GM21447 (cell line): Measurements from ENCODE around the gene SLC35F6.
"Not testable (repeated sequence)": the region's sequence is repeated elsewhere in the genome, so short reads cannot be mapped to it uniquely, and the experiment has no call there.

ENCODE experiments used
- ATAC-seq: cut with Tn5 transposase; IDR thresholded peaks from one replicate; pipeline ENCODE4 v1.9.1; 2021; ENCODE audit not compliant: unreplicated experiment

Gene SLC35F6

DNA sequence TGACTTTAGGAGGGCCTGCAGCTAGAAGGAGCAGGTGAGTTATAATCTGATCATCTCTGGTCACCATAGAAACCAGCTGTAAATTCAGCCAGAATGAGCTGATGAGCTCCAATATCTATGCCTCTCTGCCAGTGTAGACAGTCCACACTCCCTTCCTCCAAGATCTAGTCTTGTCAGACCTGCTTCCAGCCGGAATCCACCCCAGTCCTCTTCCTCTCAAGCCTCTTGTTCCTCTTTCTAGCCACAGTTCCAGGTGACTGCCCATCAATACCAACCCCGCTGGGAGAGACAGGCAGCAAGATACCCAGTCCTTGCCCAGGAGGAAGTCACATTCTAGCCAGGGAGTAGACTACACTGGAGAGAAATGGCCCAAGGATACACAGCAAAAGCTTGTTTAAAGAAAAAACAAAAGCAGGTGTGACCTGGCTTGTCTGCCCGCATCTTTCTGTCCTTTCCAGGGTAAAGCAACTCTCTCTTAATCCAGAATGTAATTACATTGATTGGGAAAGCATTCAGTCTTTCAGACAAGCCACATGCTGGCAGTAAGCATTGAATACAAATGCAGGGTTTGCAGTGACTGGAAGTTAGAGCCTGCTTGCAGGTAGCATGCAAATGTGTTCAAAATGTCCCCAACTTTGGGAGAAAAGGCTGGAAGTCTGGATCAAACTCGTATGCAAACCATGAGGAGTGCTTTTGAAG is 9.0 kb upstream of the SLC35F6 start:
- ATAC-seq = no peak

DNA sequence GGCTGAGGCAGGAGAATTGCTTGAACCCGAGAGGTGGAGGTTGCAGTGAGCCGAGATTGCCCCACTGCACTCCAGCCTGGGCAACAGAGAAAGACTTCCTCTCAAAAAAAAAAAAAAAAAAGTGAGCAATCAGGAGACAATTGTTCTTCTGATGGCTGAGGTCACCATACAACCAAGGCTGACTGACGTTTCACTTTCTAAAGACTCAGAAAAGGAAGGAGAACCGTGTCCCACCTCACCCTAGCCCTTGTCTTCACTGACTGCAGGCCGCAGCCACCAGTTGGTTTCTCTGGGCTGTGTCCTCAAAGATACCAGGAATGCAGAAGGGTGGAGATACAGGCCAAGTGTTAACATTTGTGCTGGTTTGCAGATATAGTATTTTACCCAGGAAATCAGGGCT is 7.7 kb upstream of the SLC35F6 start:
- no peak for ATAC-seq

DNA sequence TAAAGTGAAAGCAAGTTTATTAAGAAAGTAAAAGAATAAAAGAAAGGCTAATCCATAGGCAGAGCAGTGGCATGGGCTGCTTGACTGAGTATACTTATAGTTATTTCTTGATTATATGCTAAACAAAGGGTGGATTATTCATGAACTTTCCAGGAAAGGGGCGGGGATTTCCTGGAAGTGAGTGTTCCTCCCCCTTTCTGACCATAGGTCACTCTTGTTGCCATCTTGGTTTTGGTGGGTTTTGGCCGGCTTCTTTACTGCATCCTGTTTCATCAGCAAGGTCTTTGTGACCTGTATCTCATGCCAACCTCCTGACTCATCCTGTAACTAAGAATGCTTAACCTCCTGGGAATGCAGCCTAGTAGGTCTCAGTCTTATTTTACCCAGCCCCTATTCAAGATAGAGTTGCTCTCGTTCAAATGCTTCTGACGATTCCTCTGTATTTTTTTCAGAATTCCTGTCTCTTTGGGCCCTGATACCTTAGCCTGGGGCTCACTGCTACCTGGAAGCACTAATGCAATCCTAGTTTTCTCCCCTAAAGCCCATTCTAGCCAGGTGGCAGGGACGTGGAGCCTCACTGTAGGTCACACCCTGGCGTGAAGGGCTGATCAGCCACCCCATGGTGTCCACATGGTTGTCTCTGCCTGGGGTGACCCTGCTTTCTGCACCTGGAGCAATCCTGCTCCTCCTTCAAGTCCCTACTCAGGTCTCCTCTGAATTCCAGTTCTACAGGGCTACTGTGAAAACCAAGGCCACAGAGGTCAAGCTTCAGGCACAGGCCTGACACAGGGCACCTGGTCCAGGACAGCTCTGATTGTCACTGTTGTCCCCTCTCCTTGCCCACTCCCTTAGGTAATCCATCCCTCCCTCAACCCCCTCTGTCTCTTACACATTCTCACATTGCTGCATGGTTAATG is 6.0 kb upstream of the SLC35F6 start:
- peak; percentile 59 for ATAC-seq

- ATAC-seq = no peak
Measured at GRCh38 chr2:26758790-26759321, 5.2 kb upstream of the SLC35F6 start.

- ATAC-seq = no peak
Measured at GRCh38 chr2:26759845-26760244, 4.2 kb upstream of the SLC35F6 start.

- ATAC-seq = not testable (repeated sequence)
Measured at GRCh38 chr2:26760991-26761390, 3.1 kb upstream of the SLC35F6 start.

DNA sequence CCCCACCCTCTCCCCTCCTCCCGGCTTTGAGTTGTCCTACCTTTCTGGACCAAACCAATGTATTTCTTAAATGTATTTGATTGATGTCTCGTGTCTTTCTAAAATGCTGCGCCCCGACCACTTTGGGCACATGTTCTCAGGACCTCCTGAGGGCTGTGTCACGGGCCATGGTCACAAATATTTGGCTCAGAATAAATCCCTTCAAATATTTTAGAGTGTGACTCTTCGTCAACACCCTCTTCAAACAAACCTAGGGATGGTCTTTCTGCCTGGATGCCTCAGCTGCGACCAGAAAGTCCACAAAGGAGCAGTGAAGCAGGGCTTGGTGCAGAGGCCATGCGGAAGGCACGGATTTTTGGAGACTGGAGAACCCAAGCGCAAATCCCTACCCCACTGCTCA is 1.1 kb upstream of the SLC35F6 start:
- ATAC-seq = no peak

DNA sequence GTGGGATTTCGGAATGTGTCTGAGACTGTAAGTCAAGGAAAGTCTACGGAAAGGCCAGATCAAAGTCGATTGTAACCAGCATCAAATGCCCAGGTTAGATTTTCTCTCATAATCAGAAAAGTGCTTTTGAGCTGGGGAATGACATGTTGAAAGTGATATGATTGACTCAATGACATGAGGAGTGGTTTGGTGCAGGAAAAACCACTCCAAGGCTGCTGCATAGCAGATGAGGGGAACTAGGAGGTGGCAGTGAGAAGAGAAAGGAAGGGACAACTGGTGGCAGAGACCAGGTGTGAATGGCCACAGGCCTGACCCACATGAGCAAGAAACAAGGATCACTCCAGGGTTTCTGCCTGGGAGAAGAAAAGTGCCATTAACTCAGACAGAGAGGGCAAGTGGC is 822 bp downstream of the SLC35F6 start:
- no peak for ATAC-seq

DNA sequence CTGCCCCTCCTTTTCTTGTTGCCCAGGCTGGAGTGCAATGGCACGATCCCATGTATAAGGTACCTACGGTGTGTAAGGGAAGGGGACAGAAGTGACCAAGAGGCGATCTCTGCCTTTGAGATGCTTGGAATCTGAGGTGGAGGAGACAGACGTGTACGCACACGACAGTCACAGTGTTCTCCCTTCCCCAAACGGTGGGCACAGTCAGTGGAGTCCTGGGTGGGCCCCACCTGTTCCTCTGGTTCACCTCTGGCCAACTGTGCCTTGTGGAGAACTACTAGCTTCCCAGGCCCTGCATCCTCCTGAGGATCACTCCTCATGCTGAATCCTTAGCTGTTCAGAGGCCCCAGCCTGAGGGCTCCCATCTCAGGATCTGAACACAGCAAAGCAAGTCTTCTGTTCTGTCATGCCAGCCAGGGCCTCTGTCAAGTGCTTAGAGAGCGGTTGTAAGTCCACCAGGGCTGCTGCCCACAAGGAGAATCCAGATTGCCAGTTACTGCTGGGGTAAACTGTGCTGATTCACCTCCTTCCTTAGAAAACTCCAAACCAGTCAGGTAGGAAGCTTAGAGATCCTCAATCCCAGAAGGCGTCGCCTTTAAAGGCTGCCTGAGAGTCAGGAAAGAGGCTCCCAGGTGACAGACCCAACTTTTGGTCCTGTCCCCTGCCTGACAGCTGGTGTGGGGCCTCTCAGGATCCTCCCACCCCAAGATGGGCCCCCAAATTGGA is 1.6 kb downstream of the SLC35F6 start:
- ATAC-seq = no peak

DNA sequence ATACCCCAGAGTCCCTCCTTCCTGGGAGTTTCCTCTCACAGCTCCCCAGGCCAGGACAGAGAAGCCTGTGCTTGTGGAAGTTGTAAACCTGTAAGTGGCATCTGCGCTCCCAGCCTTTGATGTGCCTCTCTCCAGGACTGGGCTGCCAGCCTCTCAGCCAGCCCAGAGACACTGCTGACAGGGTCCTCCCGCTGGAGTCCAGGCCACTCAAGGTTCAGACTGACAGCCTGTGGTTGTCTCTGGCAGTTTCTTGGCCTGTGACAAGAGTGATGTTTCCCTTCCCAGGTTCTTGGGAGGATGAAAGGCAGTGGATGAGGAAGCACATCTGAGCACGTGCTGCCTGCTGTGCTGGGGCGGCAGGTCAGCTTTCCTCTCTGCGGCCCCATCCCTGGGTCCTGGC is 3.0 kb downstream of the SLC35F6 start:
- no peak for ATAC-seq

- no peak for ATAC-seq
Measured at GRCh38 chr2:26767894-26768487, 3.9 kb downstream of the SLC35F6 start.

GRCh38 chr2:26768759-26769088 is 4.6 kb downstream of the SLC35F6 start:
- no peak for ATAC-seq

DNA sequence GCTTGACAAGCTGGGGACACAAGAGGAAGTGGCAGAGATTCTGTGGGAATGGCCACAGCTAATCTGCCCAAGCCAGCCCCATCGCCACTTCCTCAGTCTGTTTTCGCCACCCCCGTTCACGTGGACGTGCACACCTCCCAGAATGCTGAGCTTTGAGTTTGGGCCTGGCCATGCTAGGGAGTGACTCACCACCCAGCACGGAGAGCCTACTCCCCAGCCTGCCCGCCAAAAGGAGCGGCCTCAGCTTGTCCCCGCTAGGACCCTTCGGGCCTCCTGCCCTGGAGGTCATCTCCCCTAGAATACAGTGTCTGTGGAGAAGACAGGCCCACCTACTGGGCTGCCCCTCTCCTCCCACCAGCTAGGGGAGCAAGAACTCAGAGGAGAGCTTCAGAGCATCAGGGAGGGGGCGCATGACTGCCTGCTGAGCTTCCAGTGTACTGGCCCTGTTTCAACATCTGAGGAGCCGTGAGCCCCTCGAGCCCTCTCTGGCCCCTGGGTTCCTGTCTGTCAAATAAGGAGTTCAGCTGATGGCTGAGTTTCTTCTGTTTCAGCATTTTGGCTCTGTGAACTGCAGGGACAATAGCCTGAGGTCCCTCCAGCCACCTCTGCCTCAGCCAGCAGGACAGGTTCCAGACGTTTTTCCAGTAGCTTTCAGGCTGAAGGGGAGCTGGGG is 5.1 kb downstream of the SLC35F6 start:
- ATAC-seq = no peak

GRCh38 chr2:26770986-26771586 is 7.0 kb downstream of the SLC35F6 start:
- no peak for ATAC-seq

- ATAC-seq = no peak
Measured at GRCh38 chr2:26772064-26773001, 8.2 kb downstream of the SLC35F6 start.

GRCh38 chr2:26776195-26776800 is 12.2 kb downstream of the SLC35F6 start:
- no peak for ATAC-seq

GRCh38 chr2:26778098-26778497 is 14.0 kb downstream of the SLC35F6 start:
- ATAC-seq = no peak

GRCh38 chr2:26778507-26778906 is 14.4 kb downstream of the SLC35F6 start:
- ATAC-seq = no peak
